HG03097 (cell line): ENCODE results near the gene POU1F1.
"Not testable (repeated sequence)": the region's sequence is repeated elsewhere in the genome, so short reads cannot be mapped to it uniquely, and the experiment has no call there.

Experiments
- ATAC-seq: cut with Tn5 transposase; IDR thresholded peaks from one replicate; pipeline ENCODE4 v1.9.1; 2021; ENCODE audit not compliant: unreplicated experiment, low FRiP score

The POU1F1 gene

DNA sequence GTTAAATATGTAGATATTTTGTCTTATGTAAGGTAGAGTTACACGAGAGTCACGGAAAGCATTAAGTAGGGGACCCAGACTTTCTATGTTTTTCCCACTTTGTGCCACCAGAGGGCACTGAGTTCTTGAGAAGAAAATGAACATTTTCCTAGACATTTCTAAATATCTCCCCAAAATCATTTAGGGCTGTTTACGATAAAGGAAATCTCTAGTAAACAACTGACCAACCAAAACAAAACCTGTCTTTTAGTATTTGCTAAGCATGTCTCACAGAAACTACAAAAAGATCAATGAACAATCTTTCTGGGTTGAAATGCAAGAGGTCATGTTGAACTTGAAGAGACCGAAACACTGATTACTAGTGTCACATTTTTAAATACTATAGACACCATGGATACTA lies 16.1 kb downstream of the POU1F1 start:
- ATAC-seq: no peak

DNA sequence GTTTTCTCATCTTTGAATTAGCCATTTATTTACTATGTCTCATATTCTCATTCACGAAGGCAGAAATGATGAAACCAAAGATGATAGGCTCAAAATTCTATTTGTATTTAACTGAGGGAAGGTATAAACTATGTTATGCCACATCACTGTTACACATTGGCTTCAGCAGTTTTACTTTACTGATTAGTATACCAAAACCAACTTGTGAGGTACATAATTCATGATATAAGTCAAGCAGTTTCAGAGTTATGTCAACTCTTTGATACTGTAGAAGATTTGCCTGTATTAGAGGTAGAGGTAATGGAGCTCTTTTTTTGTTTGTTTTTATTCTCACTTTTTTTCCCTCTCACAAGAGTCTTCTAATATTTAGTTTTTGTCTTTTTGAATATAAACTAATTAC lies 26.4 kb downstream of the POU1F1 start:
- ATAC-seq: no peak

GRCh38 chr3:87248831-87249230 lies 27.6 kb downstream of the POU1F1 start:
- no peak for ATAC-seq

- ATAC-seq: not testable (repeated sequence)
Observed at GRCh38 chr3:87248231-87248630, 28.2 kb downstream of the POU1F1 start.

DNA sequence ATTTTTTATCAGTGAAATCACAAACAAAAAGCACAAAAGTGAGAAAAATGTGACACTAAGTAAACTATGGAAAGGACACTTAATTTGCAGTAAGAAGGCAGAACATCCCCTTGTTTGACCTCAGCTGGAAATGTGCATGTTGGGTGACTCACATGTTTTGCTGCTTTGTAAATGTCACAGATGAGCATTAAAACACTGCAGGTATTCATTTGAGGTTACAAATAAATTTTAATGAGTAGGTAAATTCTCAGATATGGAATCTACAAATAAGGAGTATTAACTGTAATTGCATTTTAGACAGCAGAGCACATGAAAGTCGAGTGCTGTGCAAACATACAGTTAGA lies 29.0 kb downstream of the POU1F1 start:
- no peak for ATAC-seq

- ATAC-seq: no peak
Observed at GRCh38 chr3:87246662-87247429, 29.5 kb downstream of the POU1F1 start.

DNA sequence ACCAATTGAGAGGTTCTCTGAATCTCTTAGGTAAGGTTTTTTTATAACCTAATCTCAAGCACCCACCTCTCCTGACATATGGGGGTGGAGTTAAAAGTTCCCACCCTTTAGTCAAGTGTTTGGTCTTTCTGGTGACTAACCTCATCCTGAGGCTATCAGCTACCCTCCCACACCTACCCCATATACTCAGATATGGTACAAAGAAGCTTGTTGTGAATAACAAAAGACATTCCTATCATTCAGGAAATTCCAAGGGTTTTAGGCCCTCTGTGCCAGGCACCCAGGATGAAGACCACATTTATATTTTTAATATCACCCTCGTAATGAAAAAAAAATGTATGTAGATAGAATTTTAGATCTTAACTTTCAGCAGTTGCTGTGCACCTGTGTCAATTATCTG lies 40.3 kb downstream of the POU1F1 start:
- ATAC-seq: no peak

DNA sequence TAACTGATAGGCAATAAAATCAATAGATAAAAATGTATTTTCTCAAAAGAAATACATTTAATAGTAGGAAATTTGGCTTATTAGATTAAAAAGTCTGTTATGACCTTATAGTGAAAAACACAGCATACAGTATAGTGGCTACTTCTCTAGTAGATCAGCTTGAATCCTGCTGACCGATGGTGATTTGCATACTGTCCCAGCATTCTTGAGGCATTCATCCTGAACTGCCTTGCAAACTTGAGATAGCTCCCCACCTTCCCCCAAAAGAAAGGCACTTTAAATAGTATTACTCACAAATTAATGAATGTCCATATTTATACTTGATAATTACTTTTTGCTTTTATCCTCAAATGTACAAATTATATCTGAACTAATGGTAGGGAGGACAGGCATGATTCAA lies 42.6 kb downstream of the POU1F1 start:
- no peak for ATAC-seq

DNA sequence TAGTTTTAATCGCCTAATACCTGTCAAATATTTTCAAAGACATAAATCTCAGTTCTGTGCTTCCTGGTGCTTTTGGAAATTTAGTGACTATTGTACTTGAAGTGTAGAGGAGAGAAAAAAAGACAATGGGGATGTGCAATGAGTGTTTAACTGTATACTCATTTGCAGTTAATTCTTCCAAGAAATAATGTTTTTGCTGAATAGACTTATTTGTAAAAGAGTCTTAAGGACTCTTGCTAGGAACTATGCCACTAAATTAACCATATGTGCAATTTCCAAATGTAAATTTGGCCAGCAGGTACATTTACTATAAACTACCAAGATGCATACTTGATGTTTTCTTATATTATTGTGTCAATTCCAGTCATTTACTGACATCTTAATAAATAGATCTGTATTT lies 47.3 kb downstream of the POU1F1 start:
- no peak for ATAC-seq

DNA sequence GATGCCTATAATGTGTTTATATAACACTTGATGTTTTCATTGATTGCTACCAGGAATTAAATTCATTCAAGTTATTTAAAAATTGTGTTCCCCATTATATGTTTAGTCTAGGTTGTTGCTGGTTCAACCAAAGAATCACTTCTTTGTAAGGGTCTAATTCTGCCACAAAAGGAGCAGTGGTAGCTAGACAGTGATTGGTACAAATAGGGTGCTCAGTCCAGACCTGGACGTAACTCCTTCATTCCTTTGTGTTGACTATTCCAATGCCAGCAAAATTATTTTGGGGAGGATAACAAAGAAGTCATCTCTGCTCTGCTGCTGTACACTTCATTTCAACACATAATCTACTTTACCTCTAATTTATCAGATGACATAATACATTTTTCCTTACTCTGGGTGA lies 48.1 kb downstream of the POU1F1 start:
- ATAC-seq: no peak

GRCh38 chr3:87227835-87228144 lies 48.6 kb downstream of the POU1F1 start:
- ATAC-seq: peak; percentile 1

- ATAC-seq: peak; percentile 96
Observed at GRCh38 chr3:87227104-87227834, 49.1 kb downstream of the POU1F1 start, which contains the start of gene CHMP2B. TSS of gene CHMP2B (plus strand) at chr3:87227309. CDS start at chr3:87227523, 214 bp downstream.

- ATAC-seq: no peak
Observed at GRCh38 chr3:87225659-87226058, 50.7 kb downstream of the POU1F1 start.

DNA sequence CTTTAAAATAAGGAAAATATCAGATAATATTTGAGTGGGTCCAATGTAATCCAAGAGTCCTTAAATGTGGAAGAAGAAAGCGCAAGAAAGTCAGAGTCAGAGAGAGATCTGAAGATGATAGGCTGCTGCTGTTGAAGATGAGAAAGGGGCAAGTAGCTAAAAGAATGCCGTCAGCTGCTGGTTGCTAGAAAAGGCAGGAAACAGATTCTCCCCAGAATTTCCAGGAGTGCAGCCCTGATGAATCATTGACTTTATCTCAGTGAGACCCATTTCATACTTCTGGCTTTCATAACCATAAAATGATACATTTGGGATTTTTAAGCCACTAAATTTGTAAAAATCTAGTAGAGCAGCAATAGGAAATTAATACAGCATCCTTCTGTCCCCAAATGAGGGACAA lies 56.8 kb downstream of the POU1F1 start:
- no peak for ATAC-seq

DNA sequence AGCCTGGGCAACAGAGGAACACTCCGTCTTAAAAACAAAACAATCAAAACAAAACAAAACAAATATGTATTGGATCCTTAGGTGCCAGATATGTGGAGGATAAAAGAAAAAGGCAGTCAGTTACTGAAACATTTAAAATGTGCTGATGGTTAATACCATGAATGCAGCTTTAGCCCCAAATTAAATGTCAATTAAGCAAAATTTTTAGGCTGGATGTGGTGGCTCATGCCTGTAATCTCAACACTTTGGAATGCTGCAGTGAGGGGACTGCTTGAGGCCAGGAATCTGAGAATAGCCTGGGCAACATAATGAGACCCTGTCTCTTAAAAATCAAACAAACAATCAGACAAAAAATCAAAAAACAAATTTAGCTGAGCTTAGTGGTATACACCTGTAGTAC lies 57.8 kb downstream of the POU1F1 start:
- ATAC-seq: no peak
